HepG2 (cell line): ENCODE data around the gene MYO10. TPM values are rescaled to one million over a fixed set of nuclear protein-coding genes. Genes with fewer than 3 reads are reported as not detected.

Experiments used
- ATAC-seq: fragments of 200-7000 bp; cut with Tn5 transposase; 3 replicates; pipeline ENCODE4 v1.9.1; 2020; ENCODE audit warnings: mild to moderate bottlenecking, moderate library complexity
- BruUV-seq: library from RNA; stranded (reverse); fragments of 400-500 nt; replicated peaks from 2 replicates; lab custom pipeline; 2021; lab: Mats Ljungman, UMichigan
- CTCF ChIA-PET: fragments of 300-600 bp; formaldehyde crosslinking; extraction: SDS; loops from one replicate; lab custom pipeline; 2021; ENCODE audit warnings: low total read pairs, inconsistent platforms, low intra/inter-chr PET ratio; lab: Yijun Ruan, JAX
- POLR2A ChIA-PET: fragments of 350-600 bp; sonication (Branson Sonifier 250); formaldehyde crosslinking; loops from one replicate; lab custom pipeline; 2020; ENCODE audit warnings: antibody characterized with exemption, inconsistent platforms; lab: Yijun Ruan, JAX
- DNase-seq: peaks from one replicate; pipeline ENCODE4 v3.0.0-alpha.2; 2015; ENCODE audit warnings: low spot score
- FAIRE-seq: peaks from 3 replicates; lab custom pipeline; 2011; peaks lifted over from hg19 to GRCh38; lab: Jason Lieb, UNC
- H2AFZ ChIP-seq: one replicate; pipeline ENCODE4 v1.6.1; 2011; ENCODE audit warnings: low read length, inconsistent platforms
- H3K27ac ChIP-seq: fragments of 300-600 bp; 3 replicates; pipeline ENCODE4 v1.8.0; 2011; ENCODE audit warnings: mixed run types, mild to moderate bottlenecking, mixed read lengths, low read length, inconsistent platforms; ENCODE audit not compliant: insufficient read depth; ENCODE audit errors: extremely low read length
- H3K27me3 ChIP-seq, 2 experiments: fragments of 200-600 bp in 1 of 2; 2 replicates in 1 of 2; 3 replicates in 1 of 2; pipeline versions ENCODE4 v1.6.0 to v1.8.0; 2011; ENCODE audit warnings: low read length in 2 of 2, mild to moderate bottlenecking in 2 of 2, moderate library complexity in 2 of 2, inconsistent platforms in 1 of 2; ENCODE audit not compliant: insufficient read depth in 2 of 2, control insufficient read depth in 1 of 2
- H3K36me3 ChIP-seq, 2 experiments: fragments of 200-600 bp in 1 of 2; replicated peaks in 1 of 2; 2 replicates in 1 of 2; 3 replicates in 1 of 2; pipeline versions ENCODE4 v1.5.1 to v1.8.0; 2011; ENCODE audit warnings: low read length in 2 of 2, inconsistent platforms in 1 of 2; ENCODE audit not compliant: insufficient read depth in 2 of 2, control insufficient read depth in 1 of 2
- H3K4me1 ChIP-seq: 2 replicates; pipeline ENCODE4 v1.5.1; 2012; ENCODE audit warnings: low read length, inconsistent platforms; ENCODE audit not compliant: insufficient read depth
- H3K4me2 ChIP-seq: 2 replicates; pipeline ENCODE4 v1.6.0; 2011; ENCODE audit warnings: low read depth, low read length, inconsistent platforms
- H3K4me3 ChIP-seq, 3 experiments: fragments of 200-600 bp in 1 of 3; sonication (generic), shearing (Covaris generic) in 1 of 3; replicated peaks in 1 of 3; 2 replicates each; pipeline ENCODE4 v1.5.1; 2011 to 2016; ENCODE audit warnings: low read length in 3 of 3, inconsistent platforms in 2 of 3, low read depth in 2 of 3, mild to moderate bottlenecking in 2 of 3, control low read depth in 1 of 3, mixed read lengths in 1 of 3; ENCODE audit not compliant: insufficient read depth in 1 of 3
- H3K79me2 ChIP-seq: one replicate; pipeline ENCODE4 v1.6.1; 2011; ENCODE audit warnings: low read length, inconsistent platforms; ENCODE audit not compliant: insufficient read depth
- H3K9ac ChIP-seq: 2 replicates; pipeline ENCODE4 v1.6.0; 2011; ENCODE audit warnings: mild to moderate bottlenecking, low read depth, low read length, inconsistent platforms; ENCODE audit not compliant: insufficient read depth
- H3K9me3 ChIP-seq: 2 replicates; pipeline ENCODE4 v1.5.1; 2012; ENCODE audit warnings: mild to moderate bottlenecking, low read length
- H4K20me1 ChIP-seq: 2 replicates; pipeline ENCODE4 v1.6.0; 2011; ENCODE audit warnings: inconsistent platforms, mild to moderate bottlenecking, low read length, moderate library complexity; ENCODE audit not compliant: insufficient read depth
- DZIP1 ChIP-seq: sonication (generic); formaldehyde crosslinking; IDR thresholded peaks from 2 replicates; pipeline ENCODE4 v1.5.0; 2020; ENCODE audit warnings: mild to moderate bottlenecking, missing genetic modification reagents
- HNF4A ChIP-seq: sonication (generic); formaldehyde crosslinking; IDR thresholded peaks from 2 replicates; pipeline ENCODE4 v1.4.0; 2020; ENCODE audit warnings: missing genetic modification reagents
- IRX3 ChIP-seq: sonication (generic); formaldehyde crosslinking; IDR thresholded peaks from 2 replicates; pipeline ENCODE4 v1.8.1; 2023; ENCODE audit warnings: mild to moderate bottlenecking, low read depth, missing genetic modification reagents, borderline replicate concordance
- RERE ChIP-seq: IDR thresholded peaks from 2 replicates; pipeline ENCODE4 v1.6.1; 2016; ENCODE audit warnings: low read depth, missing genetic modification reagents, missing compliant biosample characterization
- SIX1 ChIP-seq: sonication (generic); formaldehyde crosslinking; IDR thresholded peaks from 2 replicates; pipeline ENCODE4 v1.4.0; 2020; ENCODE audit warnings: missing genetic modification reagents, borderline replicate concordance
- WGBS: methylation state at CpG from one replicate; pipeline ENCODE4 v1.1.6; 2017; ENCODE audit warnings: low lambda C conversion rate; 5-methylcytosine and 5-hydroxymethylcytosine counted together
- in situ Hi-C: cut with HindIII; loops from 2 replicates; pipeline ENCODE4 v1.10.0; 2017; ENCODE audit warnings: low pct_unique_long_range_greater_than_20kb; ENCODE audit not compliant: extremely low pct_ligation_motif_present
- intact Hi-C: fragments of 100-400 bp; cut with micrococcal nuclease; formaldehyde crosslinking; loops from one replicate; pipeline ENCODE4 v1.10.0; 2022; ENCODE audit not compliant: unreplicated experiment
- polyA plus RNA-seq, 8 experiments: library from polyadenylated mRNA; depleted of rRNA in 3 of 8; stranded (reverse) in 7 of 8; unstranded in 1 of 8; fragments of >200 nt; fragmentation: Illumina TruSeq in 4 of 8; extraction: Trizol in 4 of 8; gene quantifications; 2 replicates each; pipeline versions ENCODE4 v1.2.1 to v1.2.3, GENCODE V29; 2011 to 2016; ENCODE audit warnings: low read depth in 4 of 8, missing spikeins in 1 of 8, mixed read lengths in 1 of 8; ENCODE audit not compliant: insufficient read depth in 1 of 8
- total RNA-seq, 5 experiments: library from RNA; depleted of rRNA; stranded (reverse); fragments of >200 nt; fragmentation: Illumina TruSeq; extraction: Trizol; gene quantifications; 2 replicates each; pipeline ENCODE4 v1.2.3, GENCODE V29; 2016; ENCODE audit warnings: low read depth in 1 of 5

Gene MYO10
- total and polyA plus RNA-seq, 2 of the 13 experiments (the other 11 are each of a cell fraction or from before 2014, with no cell fraction given), result 4.5 to 14.0 TPM

- TF ChIP-seq RERE (CRISPR knock-in tag) (peak; percentile 96), HNF4A (peak; percentile 94), SIX1 (CRISPR knock-in tag) (peak; percentile 58; the same call in 1 of the 2 replicates), IRX3 (CRISPR knock-in tag) (no peak)
Observed at GRCh38 chr5:16881251-16881650, 54.8 kb downstream of the MYO10 start (continued).

- Histone ChIP-seq H3K79me2 (no peaks in the 10 kb centered on the region), H3K4me1 (peaks cover 18% of the 10 kb centered on the region), H3K36me3 (no peaks in the 10 kb centered on the region), H3K4me2 (no peak overlapping the region), H2AFZ (no peak overlapping the region), H3K9me3 (no peaks in the 10 kb centered on the region), H3K27ac (no peak overlapping the region), H4K20me1 (no peaks in the 10 kb centered on the region), H3K27me3 (peaks cover 0 to 21% of the 10 kb centered on the region in 2 experiments; a peak in 2 of 5 replicates), H3K4me3 (no peak overlapping the region), H3K9ac (no peak overlapping the region)
- ATAC-seq (no peak), FAIRE-seq (no peak), DNase-seq (no peak)
- in situ Hi-C loops, result no loop called here
- POLR2A ChIA-PET, result no interaction called here
- TF ChIP-seq DZIP1 (CRISPR knock-in tag), result no peak
- no TSS peak for BruUV-seq
- intact Hi-C loops, result loop anchor here (2.0 kb wide), 1 partner anchor 14 kb away; no protein-coding TSS in a partner anchor
- 58% methylated on average over 3 of the region's 3 CpGs for WGBS
- CTCF ChIA-PET, result no interaction called here
Observed at GRCh38 chr5:16880547-16880946, 55.5 kb downstream of the MYO10 start.
